HEK293T (cell line): ENCODE results near the gene PIGU.
"Not testable (repeated sequence)": the region's sequence is repeated elsewhere in the genome, so short reads cannot be mapped to it uniquely, and the experiment has no call there.

Source experiments
- BHLHE40 ChIP-seq: fragments of 450-650 bp; IDR thresholded peaks from 2 replicates; pipeline ENCODE4 v1.6.1; 2016; ENCODE audit warnings: mild to moderate bottlenecking, moderate library complexity, borderline replicate concordance
- HDGF ChIP-seq: fragments of 450-650 bp; IDR thresholded peaks from 2 replicates; pipeline ENCODE4 v1.6.1; 2017; ENCODE audit warnings: antibody characterized with exemption, borderline replicate concordance
- L3MBTL2 ChIP-seq: fragments of 450-650 bp; conservative IDR thresholded peaks from 2 replicates; pipeline ENCODE4 v1.6.1; 2016; ENCODE audit warnings: mild to moderate bottlenecking
- SP1 ChIP-seq: fragments of 450-650 bp; IDR thresholded peaks from 2 replicates; pipeline ENCODE4 v1.6.1; 2017
- SUZ12 ChIP-seq: fragments of 450-650 bp; IDR thresholded peaks from 2 replicates; pipeline ENCODE4 v1.6.1; 2016; ENCODE audit warnings: mild to moderate bottlenecking

GRCh38 chr20:34518863-34519262 lies 158.0 kb downstream of the PIGU start:
- TF ChIP-seq BHLHE40, L3MBTL2, SUZ12, SP1, HDGF: not testable (repeated sequence)
